ENCODE measurements around the gene C11orf58. TPM values are rescaled to one million over a fixed set of nuclear protein-coding genes. Genes with fewer than 3 reads are reported as not detected.

The C11orf58 gene
- total RNA-seq, 1 donor from 2014 or later, result 266 TPM

DNA sequence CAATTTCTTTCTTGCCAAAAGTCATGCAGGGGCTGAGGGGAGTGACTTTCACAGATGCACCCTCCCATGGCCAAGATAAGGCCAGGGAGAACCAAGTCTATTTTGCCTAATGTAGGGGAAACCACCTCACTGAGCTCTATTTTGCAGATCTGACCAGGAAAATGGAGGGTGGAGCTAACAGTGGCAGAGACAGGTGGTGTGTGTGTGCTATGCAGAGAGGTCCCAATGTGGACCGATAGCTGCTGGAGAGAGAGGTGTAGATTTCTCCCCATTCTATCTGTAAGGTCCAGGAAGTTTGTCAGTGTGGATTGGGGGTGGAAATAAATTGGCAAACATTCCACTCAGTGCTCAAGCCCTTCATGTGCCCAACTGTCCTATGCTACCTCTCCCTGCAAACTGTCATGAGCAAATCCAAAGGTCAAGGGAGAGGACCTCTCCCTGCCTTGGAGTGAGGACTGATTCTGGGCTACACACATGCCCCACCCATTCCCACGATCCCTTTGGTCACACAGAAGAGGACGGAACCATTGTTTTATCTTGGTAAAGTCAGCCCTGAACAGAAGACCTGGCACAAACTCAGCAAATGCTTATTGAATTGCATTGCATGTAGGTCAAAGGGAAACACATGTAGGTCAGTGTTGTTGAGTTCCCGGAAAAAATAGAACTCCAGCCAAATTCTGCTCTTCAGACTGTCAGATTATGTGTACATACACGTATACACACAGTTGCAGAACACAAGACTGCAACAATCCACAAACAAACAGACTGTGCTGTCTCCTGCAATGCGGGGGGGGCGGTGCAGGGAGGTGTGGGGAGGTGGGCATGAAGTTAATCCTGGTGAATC, 65.9 kb downstream of the C11orf58 start:
- DNase-seq, result no peak

DNA sequence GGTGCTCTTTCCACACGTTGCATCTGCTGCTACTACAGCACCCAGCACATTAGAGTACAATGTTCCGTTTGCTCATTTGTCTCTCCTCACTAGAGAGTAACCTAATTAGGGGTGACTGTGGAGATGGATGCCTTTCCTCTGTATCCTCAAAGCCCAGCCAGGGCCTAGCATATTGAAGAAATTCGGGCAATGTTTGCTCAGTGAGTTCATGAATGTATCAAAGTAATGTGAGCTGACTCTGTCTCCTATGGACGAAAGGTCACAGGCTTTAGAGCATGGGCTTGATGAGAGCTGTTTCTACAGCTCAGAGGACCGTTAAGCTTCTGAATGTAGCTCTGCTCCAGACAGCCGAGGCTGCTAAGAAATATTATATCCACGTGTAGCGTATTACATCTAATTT, 67.5 kb downstream of the C11orf58 start:
- DNase-seq, result no peak

DNA sequence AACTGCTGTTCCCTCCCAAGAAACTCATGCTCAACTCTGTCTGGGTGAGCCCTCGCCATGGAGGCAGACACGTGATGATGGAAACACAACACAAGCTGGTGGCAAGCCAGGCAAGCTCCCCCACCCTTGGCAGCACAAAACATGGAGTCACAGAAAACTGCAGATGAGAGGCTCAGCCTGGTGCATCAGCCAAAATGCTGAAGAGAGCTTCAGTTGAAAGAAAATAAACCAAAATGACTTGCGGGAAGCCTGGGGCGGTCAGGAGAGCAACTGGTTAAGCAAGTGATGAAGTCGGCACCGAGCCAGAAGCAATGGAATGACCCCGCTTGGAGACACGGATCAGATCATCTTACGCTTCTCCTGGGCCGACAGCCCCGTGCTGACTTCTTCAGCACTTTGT, 68.3 kb downstream of the C11orf58 start:
- no peak for DNase-seq

DNA sequence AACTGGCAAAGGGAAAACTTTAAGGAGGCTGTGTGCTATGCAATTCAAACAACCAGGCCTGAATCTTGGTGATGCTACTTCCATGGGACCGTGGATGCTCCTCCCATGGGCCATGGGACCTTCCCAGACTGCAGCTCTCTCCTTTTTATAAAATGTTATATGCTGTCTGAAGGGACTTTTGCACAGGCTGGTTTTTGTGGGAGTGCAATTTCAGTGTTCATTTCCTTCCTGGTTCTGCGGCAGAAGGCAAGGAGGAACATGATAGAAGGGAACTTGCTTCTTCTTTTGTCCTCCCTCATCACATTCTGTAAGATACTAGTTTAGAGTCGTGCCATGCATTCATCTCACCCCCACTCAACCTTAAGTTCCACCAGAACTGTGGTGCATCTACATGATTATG, 68.9 kb downstream of the C11orf58 start:
- DNase-seq, result no peak
